Amniotic epithelial cell (primary cell): Measurements from ENCODE around the gene PPAT.
"Not testable (repeated sequence)": the region's sequence is repeated elsewhere in the genome, so short reads cannot be mapped to it uniquely, and the experiment has no call there.

Source experiments
- DNase-seq: peaks from one replicate; pipeline ENCODE4 v3.0.0-alpha.2; 2010; ENCODE audit warnings: low read depth

PPAT gene

DNA sequence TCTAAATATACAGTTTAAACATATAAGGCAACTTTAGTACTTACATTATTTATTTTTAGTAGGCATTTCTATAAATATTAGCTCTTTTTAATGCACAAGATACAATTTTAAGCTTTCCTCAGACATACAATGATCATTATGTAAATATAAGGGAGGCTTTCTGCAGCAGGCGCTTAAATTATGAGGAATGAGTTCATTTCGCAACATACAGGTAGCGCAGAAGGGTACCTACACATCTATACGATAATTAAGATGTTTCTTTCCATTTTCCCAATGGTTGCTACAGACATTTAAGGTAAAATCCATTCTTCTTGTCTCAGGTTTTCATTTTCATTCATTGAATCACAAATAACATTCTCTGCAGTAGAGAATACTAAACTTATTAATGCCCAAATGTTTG lies 49.3 kb downstream of the PPAT start:
- DNase-seq: no peak

DNA sequence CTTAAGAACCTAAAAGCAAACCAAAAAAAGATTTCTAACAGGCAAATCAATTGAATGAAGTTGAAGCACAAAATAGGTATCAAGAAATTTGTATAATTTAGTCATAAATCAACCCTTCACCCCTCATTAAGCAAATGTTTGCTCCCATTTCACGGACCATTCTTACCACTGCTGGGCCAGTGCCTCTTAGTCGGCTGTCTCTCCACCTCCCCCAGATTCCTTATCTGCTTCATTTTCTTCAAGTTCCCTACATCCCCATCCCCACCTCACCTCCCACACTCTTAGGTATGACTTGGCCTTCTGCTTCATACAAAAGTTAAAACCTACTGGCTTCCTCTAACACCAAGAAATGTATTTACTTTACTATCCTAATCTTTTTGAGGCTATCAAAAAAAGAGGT lies 60.0 kb downstream of the PPAT start:
- DNase-seq: peak; percentile 67

DNA sequence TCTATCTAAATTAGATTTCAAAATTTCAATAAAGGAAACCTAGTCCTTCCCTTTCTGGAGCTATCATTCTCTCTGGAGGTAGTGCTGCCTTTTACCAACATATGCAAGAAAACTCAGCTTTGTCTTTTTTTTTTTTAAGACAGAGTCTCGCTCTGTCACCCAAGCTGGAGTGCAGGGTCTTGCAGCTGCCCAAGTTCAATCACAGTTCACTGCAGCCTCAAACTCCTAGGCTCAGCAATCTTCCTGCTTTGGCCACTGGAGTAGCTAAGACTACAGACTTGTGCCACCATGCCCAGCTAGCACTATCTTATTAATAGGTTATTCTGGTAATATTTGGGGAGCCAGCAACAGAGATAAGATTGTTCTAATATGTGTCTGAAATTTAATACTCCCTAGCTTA lies 60.5 kb downstream of the PPAT start:
- DNase-seq: no peak

DNA sequence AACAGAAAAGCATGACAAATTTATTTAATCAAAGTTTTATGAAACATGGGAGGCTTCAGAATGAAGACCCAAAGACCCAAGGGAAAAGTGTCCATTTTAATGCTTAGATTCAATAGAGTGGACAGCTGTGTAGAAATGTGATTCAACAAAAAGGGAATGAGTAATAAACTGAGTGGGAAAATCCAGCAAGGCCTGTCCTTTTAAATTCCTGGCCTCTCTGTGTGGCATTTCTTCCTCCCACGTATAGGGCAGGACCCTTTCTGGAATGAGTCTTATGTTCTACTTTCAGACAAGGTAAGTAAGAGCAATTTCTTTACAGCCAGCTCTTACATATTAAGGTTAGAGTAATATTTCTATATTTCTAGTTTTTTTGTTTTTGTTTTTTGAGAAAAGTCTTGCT lies 62.6 kb downstream of the PPAT start:
- DNase-seq: peak; percentile 66

DNA sequence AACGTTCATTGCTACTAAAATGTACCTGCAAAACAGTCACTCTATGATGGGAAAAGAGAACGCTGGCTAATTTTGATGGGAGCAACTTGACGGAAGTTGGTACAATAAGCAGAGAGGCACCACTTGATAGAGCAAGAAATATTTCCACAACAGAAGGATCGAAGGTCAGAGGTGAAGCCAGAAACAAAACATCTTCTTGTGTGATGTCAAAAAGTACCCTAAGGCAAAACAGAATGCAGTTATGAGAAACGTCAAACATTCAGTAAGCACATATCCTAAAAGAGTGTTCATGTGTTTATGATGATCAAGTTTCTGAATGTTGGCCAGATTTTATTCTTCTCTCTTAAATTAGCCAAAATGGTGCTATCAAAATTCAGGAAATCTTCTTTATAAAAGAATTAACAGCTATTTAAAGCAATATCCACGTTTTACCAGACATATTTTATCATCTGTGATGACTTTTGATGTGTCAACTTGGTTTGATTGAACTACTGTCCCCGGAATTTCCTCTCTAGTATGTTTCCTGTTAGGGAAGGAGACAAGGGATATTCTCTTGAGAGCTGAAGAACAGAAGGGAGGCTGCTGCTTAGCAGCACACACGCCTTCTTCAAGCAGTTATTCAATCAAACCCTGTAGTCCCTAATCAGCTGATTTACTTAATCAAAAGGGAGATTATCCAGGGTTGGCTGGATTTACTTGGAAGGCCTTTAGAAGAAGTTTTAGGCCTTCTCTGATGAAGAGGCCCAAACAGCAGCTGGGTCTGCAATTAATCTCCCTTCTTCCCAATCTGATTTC lies 63.8 kb downstream of the PPAT start:
- no peak for DNase-seq

DNA sequence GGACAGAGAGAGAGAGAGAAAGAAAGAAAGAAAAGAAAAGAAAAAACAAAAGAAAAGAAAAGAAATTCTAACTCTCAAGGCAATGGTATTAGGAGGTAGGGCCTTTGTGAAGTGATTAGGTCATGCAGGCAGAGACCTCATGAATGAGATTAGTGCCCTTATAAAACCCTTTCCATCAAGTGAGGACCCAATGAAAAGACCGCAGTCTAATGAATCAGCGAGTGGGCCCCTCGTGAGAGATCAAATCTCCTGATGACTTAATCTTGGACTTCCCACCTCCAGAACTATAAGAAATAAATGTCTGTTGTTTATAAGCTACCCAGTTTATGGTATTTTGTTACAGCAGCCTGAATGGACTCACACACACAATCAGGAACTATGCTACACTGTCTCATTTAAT lies 65.0 kb downstream of the PPAT start:
- DNase-seq: no peak

DNA sequence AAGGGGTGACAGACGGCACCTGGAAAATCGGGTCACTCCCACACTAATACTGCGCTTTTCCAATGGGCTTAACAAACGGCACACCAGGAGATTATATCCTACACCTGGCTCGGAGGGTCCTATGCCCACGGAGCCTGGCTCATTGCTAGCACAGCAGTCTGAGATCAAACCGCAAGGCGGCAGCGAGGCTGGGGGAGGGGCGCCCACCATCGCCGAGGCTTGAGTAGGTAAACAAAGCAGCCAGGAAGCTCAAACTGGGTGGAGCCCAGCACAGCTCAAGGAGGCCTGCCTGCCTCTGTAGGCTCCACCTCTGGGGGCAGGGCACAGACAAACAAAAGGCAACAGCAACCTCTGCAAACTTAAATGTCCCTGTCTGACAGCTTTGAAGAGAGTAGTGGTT lies 72.4 kb downstream of the PPAT start:
- not testable (repeated sequence) for DNase-seq

DNA sequence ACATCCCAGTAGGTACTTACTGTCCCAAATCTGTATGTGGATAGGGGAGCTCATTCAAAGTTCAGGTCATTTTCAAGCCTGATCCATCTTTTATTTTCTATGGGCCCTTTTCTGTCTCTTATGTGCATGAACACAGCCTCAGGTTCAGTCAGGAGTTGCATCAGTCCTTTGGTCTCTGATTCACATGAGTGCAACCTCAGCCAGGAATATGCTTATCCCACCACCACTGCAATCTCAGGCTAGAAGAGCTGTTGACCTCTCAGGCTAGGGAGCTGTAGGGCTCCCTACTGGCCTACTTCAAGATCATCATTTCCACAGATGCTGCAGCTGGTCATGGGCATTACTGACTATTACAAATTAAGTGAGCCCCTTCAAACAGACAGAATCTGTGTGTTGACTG lies 75.3 kb downstream of the PPAT start:
- peak; percentile 77 for DNase-seq

DNA sequence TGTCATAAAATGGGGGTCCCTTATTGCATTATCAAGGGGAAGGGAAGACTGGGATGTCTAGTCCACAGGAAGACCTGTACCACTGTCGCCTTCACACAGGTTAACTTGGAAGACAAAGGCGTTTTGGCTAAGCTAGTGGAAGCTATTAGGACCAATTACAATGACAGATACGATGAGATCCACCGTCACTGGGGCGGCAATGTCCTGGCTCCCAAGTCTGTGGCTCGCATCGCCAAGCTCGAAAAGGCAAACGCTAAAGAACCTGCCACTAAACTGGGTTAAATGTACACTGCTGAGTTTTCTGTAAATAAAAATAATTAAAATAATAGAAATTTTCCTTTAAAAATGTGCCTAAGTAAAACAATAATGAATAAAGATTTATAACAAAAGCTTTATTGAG lies 78.8 kb downstream of the PPAT start:
- no peak for DNase-seq

DNA sequence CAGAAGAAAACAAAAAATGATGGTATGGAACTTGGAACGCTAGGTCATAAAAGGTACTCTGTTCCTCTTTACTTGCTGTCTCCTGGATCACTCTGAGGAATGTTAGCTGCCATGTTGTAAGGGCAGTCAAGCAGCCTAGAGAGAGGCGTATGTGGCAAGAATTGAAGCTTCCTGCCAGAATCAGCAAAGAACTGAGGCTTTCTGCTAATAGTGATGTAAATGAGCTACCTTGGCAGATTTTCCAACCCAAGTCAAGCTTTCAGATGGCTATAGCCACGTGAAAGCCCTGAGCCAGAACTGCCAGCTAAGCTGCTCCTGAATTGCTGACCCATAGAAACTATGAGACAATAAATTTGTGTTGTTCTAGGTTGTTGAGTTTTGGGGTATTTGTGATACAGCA lies 86.8 kb downstream of the PPAT start:
- DNase-seq: no peak

DNA sequence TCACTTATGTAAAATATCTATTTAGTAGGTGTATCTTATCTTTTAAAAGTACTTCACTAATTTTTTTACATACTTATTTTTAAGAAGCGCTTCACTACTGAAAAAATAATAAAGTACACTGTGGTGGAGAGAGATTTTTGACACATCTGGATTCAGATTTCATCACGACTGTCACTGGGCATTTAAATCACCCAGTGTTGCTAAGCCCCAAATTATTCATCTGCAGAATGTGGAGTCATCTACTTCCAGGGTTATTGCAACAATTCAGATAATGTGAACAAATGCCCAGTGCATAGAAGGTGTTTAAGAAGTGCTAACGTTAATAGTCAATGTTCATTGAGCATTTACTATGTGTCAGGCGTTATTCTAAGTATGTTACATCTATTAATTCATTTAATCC lies 90.0 kb downstream of the PPAT start:
- DNase-seq: peak; percentile 65
